OCI-LY1 (cell line): ENCODE measurements around the gene LRFN4.

Experiments
- EZH2 ChIP-seq: fragments of 200-600 bp; sonication (generic), shearing (Covaris generic); IDR thresholded peaks from 2 replicates; pipeline ENCODE4 v1.8.0; 2017; ENCODE audit warnings: borderline replicate concordance, mixed run types, mild to moderate bottlenecking, antibody characterized with exemption, low read length, moderate library complexity, mixed read lengths
- TF ChIP-seq, protein P1 (sequence below): fragments of 200-600 bp; sonication (generic), shearing (Covaris generic); IDR thresholded peaks from 2 replicates; pipeline ENCODE4 v1.5.1; 2017; ENCODE audit warnings: mild to moderate bottlenecking, antibody characterized with exemption, low read length, moderate library complexity, mixed read lengths

DNA sequence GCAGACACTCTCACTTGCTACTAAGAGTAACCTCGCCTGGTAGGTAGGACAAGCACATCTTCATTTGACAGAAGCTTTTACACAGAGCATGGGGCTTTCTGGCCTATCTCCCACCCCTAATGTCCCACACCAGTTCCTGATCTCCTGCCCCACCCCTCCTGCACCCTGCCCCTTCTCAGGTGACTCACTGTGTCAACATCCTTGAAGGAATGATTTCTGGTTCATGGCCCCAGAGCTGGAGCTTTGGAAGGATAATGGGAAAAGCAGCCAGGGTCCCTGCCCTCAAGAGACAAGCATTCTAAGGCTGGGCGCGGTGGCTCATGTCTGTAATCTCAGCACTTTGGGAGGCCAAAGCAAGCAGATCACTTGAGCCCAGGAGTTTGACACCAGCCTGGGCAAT lies 47.2 kb downstream of the LRFN4 start:
- TF ChIP-seq, protein P1, sequence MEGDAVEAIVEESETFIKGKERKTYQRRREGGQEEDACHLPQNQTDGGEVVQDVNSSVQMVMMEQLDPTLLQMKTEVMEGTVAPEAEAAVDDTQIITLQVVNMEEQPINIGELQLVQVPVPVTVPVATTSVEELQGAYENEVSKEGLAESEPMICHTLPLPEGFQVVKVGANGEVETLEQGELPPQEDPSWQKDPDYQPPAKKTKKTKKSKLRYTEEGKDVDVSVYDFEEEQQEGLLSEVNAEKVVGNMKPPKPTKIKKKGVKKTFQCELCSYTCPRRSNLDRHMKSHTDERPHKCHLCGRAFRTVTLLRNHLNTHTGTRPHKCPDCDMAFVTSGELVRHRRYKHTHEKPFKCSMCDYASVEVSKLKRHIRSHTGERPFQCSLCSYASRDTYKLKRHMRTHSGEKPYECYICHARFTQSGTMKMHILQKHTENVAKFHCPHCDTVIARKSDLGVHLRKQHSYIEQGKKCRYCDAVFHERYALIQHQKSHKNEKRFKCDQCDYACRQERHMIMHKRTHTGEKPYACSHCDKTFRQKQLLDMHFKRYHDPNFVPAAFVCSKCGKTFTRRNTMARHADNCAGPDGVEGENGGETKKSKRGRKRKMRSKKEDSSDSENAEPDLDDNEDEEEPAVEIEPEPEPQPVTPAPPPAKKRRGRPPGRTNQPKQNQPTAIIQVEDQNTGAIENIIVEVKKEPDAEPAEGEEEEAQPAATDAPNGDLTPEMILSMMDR = no peak
- no peak for TF ChIP-seq EZH2
